Endothelial cell (in vitro differentiated cells): ENCODE data around the gene NPB. TPM values are rescaled to one million over a fixed set of nuclear protein-coding genes. Genes with fewer than 3 reads are reported as not detected.
A peak's percentile ranks its signal among the peaks of the same experiment; 100 is the strongest.

ENCODE experiments used
- DNase-seq: peaks from one replicate; pipeline ENCODE4 v3.0.0; 2021; ENCODE audit warnings: low spot score
- H3K27ac Mint-ChIP-seq: one replicate; pipeline ENCODE4 v1.8.0; 2021; ENCODE audit warnings: mixed read lengths, inconsistent platforms; ENCODE audit not compliant: unreplicated experiment
- H3K27me3 Mint-ChIP-seq: one replicate; pipeline ENCODE4 v1.8.0; 2021; ENCODE audit warnings: mild to moderate bottlenecking, moderate library complexity, mixed read lengths, inconsistent platforms; ENCODE audit not compliant: unreplicated experiment
- H3K36me3 Mint-ChIP-seq: one replicate; pipeline ENCODE4 v1.8.0; 2021; ENCODE audit warnings: mild to moderate bottlenecking, low read depth, mixed read lengths, inconsistent platforms; ENCODE audit not compliant: unreplicated experiment
- H3K4me1 Mint-ChIP-seq: one replicate; pipeline ENCODE4 v1.8.0; 2021; ENCODE audit warnings: mild to moderate bottlenecking, mixed read lengths, inconsistent platforms; ENCODE audit not compliant: unreplicated experiment
- H3K4me3 Mint-ChIP-seq: one replicate; pipeline ENCODE4 v1.8.0; 2021; ENCODE audit warnings: mild to moderate bottlenecking, mixed read lengths, inconsistent platforms; ENCODE audit not compliant: unreplicated experiment
- H3K9me3 Mint-ChIP-seq: one replicate; pipeline ENCODE4 v1.8.0; 2021; ENCODE audit warnings: mixed read lengths, inconsistent platforms; ENCODE audit not compliant: unreplicated experiment
- total RNA-seq: library from RNA; stranded (reverse); fragmentation: NEBNext Ultra II Directional; extraction: Animal tissue kit (Norgen Biotek cat#: 25700); gene quantifications from one replicate; pipeline ENCODE4 v1.2.1, GENCODE V29; 2021; ENCODE audit not compliant: unreplicated experiment
- TF ChIP-seq, protein P1 (sequence below): fragments of 200-600 bp; sonication (generic); IDR thresholded peaks from one replicate; pipeline ENCODE4 v1.5.0; 2021; ENCODE audit warnings: antibody characterized with exemption; ENCODE audit not compliant: unreplicated experiment

The NPB gene
- total RNA-seq, 1 donor from 2014 or later: 0.56 TPM

DNA sequence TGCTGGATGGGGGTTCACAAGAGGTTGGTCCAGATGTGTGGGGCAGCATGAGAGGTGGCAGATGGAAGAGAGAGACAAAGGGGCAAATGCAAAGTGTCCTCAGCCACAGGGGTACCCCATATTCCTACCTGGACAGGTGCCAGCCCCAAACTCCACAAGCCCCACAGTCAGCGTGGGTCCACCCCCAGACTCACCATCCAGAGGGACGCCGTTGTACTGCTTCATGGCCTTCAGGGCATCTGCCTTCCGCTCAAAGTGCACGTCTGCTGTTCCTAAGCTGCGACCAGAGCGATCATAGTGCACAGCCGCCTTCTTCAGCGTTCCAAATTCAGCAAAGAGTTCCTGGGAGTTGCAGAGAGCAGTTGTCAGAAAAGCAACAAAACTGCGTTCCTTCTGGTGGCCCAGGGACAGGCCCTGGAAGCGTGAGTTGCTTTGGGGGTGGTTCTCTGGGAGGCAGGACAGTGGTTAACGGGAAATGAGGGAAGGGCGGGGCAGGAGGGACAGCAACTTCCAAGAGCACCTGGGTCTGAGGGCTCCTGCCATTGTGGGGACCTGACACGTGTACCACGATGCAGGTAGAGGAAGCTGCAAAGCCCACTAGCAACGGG, 12.9 kb upstream of the NPB start:
- TF ChIP-seq, protein P1, sequence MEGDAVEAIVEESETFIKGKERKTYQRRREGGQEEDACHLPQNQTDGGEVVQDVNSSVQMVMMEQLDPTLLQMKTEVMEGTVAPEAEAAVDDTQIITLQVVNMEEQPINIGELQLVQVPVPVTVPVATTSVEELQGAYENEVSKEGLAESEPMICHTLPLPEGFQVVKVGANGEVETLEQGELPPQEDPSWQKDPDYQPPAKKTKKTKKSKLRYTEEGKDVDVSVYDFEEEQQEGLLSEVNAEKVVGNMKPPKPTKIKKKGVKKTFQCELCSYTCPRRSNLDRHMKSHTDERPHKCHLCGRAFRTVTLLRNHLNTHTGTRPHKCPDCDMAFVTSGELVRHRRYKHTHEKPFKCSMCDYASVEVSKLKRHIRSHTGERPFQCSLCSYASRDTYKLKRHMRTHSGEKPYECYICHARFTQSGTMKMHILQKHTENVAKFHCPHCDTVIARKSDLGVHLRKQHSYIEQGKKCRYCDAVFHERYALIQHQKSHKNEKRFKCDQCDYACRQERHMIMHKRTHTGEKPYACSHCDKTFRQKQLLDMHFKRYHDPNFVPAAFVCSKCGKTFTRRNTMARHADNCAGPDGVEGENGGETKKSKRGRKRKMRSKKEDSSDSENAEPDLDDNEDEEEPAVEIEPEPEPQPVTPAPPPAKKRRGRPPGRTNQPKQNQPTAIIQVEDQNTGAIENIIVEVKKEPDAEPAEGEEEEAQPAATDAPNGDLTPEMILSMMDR: no peak
- Mint-ChIP-seq H3K4me1 (peaks cover 11% of the 10 kb centered on the region), H3K9me3 (no peaks in the 10 kb centered on the region), H3K27me3 (peaks cover 14% of the 10 kb centered on the region), H3K4me3 (peak overlapping the region; percentile 85), H3K36me3 (peaks cover 38% of the 10 kb centered on the region), H3K27ac (peak overlapping the region; percentile 76)
- no peak for DNase-seq

DNA sequence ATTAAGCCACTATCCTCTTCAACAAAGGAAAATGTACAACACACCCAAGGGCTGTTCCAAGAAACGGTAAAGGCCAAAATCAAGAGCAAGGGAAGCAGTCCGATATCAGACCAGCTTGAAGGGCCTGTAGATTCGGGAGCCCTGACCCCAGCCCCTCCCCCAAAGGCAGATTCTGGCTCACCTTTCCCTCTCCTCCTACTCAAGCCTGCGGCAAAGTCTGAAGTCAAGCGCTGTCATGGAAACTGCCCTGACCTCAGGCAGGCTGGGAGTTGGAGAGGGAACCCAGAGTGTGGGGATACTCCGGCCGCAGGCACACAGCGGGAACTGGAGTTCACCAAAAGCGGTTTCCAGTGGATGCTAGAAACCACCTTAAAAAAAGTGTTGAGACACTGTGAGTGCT, 12.4 kb upstream of the NPB start:
- Mint-ChIP-seq H3K27me3 (peaks cover 14% of the 10 kb centered on the region), H3K36me3 (peaks cover 33% of the 10 kb centered on the region), H3K4me3 (peak overlapping the region; percentile 85), H3K9me3 (no peaks in the 10 kb centered on the region), H3K27ac (peak overlapping the region; percentile 76), H3K4me1 (peaks cover 11% of the 10 kb centered on the region)
- TF ChIP-seq, protein P1: no peak
- no peak for DNase-seq

DNA sequence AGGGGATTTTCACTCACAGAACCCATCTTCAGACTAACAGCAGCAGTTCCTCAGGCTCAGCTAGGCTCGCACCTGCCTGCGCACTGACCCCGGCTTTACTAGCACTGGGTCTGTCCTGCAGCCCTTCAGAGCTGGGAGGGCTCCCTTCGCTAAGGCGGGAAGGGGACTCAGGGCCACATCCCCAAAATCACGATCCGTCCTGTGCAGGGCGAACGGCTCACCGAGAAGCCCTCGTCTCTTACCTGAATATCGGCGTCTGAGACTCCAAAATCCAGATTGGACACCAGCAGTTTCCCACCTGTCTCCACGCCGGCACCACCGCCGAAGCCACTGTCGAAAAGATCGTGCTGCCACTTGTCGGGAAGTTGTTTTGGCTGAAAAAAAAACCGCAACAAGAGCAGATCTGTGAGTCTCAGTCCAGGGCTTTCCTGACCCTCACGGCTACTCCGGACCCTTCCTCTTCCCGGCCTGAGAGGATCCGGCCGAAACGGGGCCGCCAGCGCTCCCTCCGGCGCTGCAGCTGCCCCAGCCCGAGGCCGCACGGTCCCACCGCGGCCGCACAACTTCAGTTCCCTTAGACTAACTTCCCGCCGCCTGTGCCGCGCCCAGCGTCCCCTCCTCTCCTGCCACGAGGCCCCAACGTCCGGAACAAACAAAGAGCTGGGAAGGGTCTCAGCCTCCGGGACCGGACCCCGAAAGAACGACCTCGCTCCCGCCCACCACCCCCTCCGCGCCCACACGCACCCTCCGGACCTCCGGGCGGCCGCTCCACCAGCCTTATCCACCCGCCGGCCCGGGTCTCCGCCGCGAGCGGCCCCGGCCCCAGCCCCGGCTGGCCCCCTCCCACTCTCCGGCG, 11.4 kb upstream of the NPB start:
- peak; percentile 45 for DNase-seq
- H3K4me1 Mint-ChIP-seq: peaks cover 9% of the 10 kb centered on the region
- H3K4me3 Mint-ChIP-seq: peak overlapping the region; percentile 95
- no peaks in the 10 kb centered on the region for H3K9me3 Mint-ChIP-seq
- peaks cover 29% of the 10 kb centered on the region for H3K36me3 Mint-ChIP-seq
- TF ChIP-seq, protein P1: no peak
- peak overlapping the region; percentile 88 for H3K27ac Mint-ChIP-seq
- H3K27me3 Mint-ChIP-seq: peaks cover 12% of the 10 kb centered on the region

DNA sequence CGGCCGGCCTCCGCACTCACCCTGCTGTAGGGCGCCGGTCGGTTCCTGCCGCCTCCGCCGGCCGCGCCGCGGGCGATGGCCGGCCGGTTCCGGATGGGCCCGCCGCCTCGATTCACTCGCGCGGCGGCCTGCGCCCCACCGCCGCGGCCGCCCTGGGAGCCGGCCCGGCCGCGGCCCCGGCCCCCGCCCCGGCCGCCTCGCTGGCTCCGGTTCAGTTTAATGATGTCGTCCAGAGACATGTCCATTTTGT, 10.8 kb upstream of the NPB start:
- Mint-ChIP-seq H3K9me3 (no peaks in the 10 kb centered on the region), H3K36me3 (peaks cover 28% of the 10 kb centered on the region)
- no peak for DNase-seq

DNA sequence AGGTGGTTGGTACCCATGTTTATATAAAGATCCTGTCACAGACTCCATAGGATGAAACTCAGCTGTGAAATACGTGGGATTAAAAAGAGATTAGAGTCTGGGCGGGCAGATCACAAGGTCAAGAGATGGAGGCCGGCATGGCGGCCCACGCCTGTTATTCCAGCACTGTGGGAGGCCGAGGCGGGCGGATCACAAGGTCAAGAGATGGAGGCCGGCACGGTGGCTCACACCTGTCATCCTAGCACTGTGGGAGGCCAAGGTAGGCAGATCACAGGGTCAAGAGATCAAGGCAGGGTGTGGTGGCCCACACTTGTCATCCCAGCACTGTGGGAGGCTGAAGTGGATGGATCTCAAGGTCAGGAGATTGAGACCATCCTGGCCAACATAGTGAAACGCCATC, 6.6 kb upstream of the NPB start:
- Mint-ChIP-seq H3K27ac (no peak overlapping the region), H3K4me1 (no peaks in the 10 kb centered on the region), H3K4me3 (no peak overlapping the region), H3K9me3 (no peaks in the 10 kb centered on the region), H3K27me3 (peaks cover 6% of the 10 kb centered on the region), H3K36me3 (peaks cover 16% of the 10 kb centered on the region)
- TF ChIP-seq, protein P1: no peak
- DNase-seq: no peak

More for the DNA sequence above, 10.8 kb upstream of the NPB start:
- H3K4me3 Mint-ChIP-seq: peak overlapping the region; percentile 97
- peaks cover 7% of the 10 kb centered on the region for H3K4me1 Mint-ChIP-seq
- H3K27ac Mint-ChIP-seq: peak overlapping the region; percentile 95
- peaks cover 10% of the 10 kb centered on the region for H3K27me3 Mint-ChIP-seq
- TF ChIP-seq, protein P1: no peak
